Left lung (tissue), 10 donors: ENCODE measurements around the gene PCSK5. TPM values are rescaled to one million over a fixed set of nuclear protein-coding genes. Genes with fewer than 3 reads are reported as not detected.

Source experiments
- ATAC-seq: fragments of 200-7000 bp; cut with Tn5 transposase; one replicate; pipeline ENCODE4 v1.9.1; 2020; ENCODE audit warnings: moderate library complexity
- DNase-seq, 4 donors: peaks; one replicate each; pipeline ENCODE4 v3.0.0-alpha.2; 2013 to 2020
- H3K27ac ChIP-seq, 2 donors: fragments of 200-600 bp; sonication (generic) in 1 of 2; one replicate each; pipeline versions ENCODE4 v1.5.0 to v1.8.0; 2020 to 2021
- H3K27me3 ChIP-seq, 2 donors: fragments of 200-600 bp; sonication (generic) in 1 of 2; one replicate each; pipeline versions ENCODE4 v1.5.0 to v1.8.0; 2020 to 2021
- H3K36me3 ChIP-seq, 2 donors: fragments of 200-600 bp; sonication (generic) in 1 of 2; one replicate each; pipeline versions ENCODE4 v1.5.0 to v1.8.0; 2020 to 2021
- H3K4me1 ChIP-seq, 2 donors: fragments of 200-600 bp; one replicate each; pipeline ENCODE4 v1.8.0; 2021
- H3K4me3 ChIP-seq, 2 donors: fragments of 200-600 bp; sonication (generic) in 1 of 2; one replicate each; pipeline versions ENCODE4 v1.5.0 to v1.8.0; 2020 to 2021; ENCODE audit warnings: mild to moderate bottlenecking in 1 of 2
- H3K9me3 ChIP-seq, 2 donors: fragments of 200-600 bp; sonication (generic) in 1 of 2; one replicate each; pipeline versions ENCODE4 v1.5.0 to v1.8.0; 2020 to 2021
- intact Hi-C, 2 donors: fragments of 100-400 bp; cut with DNase I; formaldehyde crosslinking; loops; one replicate each; pipeline versions ENCODE4 v1.11.2 to v1.14.2; 2022
- polyA plus RNA-seq, 6 donors: library from polyadenylated mRNA; unstranded; fragments of 120-200 nt; gene quantifications; one replicate each; pipeline ENCODE4 v1.2.1, GENCODE V29; 2013; ENCODE audit not compliant: insufficient read length in 6 of 6
- total RNA-seq, 2 donors: library from RNA; stranded (reverse); fragmentation: NEBNext Ultra II Directional; extraction: Animal tissue kit (Norgen Biotek cat#: 25700); gene quantifications; one replicate each; pipeline ENCODE4 v1.2.1, GENCODE V29; 2021
- TF ChIP-seq, protein P1 (sequence below), 2 donors: fragments of 200-600 bp; sonication (generic) in 1 of 2; IDR thresholded peaks; one replicate each; pipeline versions ENCODE4 v1.5.0 to v1.8.0; 2021; ENCODE audit warnings: antibody characterized with exemption in 2 of 2
- donor health status: DM: no; HTN: yes; CAD: no.
- donor health status: DM: no; HTN: no; CAD: no.

The PCSK5 gene
- total and polyA plus RNA-seq, 8 donors = 6.8 to 20.3 (median 11.3) TPM

DNA sequence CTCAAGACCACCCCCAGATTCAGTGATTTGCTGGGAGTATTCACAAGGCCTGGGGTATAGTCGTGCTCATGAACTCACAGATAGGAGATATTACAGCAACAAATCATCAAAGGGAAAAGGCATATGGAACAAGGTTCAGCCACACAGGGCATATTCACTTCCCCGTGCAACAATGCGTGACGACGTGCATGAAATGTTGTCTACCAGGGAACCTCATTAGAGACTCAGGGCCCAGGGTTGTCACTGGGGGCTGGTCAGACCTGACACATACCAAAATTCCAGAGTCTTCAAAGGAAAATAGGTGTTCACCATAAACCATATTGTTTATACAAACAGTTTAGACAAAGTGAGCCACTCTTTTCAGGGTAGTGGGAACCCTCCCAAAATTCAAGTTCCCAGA lies 291.3 kb downstream of the PCSK5 start:
- DNase-seq (no peak), ATAC-seq (no peak)
- Histone ChIP-seq H3K4me1 (peaks cover 3 to 8% of the 10 kb centered on the region in 2 donors), H3K4me3 (no peak overlapping the region), H3K9me3 (no peaks in the 10 kb centered on the region), H3K36me3 (no peaks in the 10 kb centered on the region), H3K27ac (peak overlapping the region in 1 of 2 donors; percentile 62), H3K27me3 (no peaks in the 10 kb centered on the region)
- intact Hi-C loops = no loop called here
- TF ChIP-seq, protein P1, sequence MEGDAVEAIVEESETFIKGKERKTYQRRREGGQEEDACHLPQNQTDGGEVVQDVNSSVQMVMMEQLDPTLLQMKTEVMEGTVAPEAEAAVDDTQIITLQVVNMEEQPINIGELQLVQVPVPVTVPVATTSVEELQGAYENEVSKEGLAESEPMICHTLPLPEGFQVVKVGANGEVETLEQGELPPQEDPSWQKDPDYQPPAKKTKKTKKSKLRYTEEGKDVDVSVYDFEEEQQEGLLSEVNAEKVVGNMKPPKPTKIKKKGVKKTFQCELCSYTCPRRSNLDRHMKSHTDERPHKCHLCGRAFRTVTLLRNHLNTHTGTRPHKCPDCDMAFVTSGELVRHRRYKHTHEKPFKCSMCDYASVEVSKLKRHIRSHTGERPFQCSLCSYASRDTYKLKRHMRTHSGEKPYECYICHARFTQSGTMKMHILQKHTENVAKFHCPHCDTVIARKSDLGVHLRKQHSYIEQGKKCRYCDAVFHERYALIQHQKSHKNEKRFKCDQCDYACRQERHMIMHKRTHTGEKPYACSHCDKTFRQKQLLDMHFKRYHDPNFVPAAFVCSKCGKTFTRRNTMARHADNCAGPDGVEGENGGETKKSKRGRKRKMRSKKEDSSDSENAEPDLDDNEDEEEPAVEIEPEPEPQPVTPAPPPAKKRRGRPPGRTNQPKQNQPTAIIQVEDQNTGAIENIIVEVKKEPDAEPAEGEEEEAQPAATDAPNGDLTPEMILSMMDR (IDR thresholded peaks at IDR 0.05) = no peak

DNA sequence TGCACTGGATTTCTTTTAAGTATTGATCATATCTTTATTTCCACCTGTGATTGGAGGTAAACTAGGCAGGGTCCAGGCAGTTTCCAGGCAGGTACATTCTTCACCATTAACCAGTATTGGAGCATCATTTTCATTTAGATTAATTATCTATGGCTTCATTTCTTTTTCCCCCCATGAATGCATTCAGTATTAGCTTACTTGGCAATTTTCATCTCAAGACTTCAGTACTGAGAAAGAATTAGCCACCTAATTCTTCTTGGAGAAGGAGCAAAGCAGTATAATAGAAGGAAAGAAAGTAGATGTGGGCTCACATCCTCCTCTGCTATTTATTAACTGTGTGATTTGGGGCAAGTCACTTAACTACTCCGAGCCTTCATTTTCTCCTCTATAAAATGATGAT lies 295.0 kb downstream of the PCSK5 start:
- no peaks in the 10 kb centered on the region for H3K27me3 ChIP-seq
- no peaks in the 10 kb centered on the region for H3K9me3 ChIP-seq
- intact Hi-C loops = no loop called here
- TF ChIP-seq, protein P1 (IDR thresholded peaks at IDR 0.05) = no peak
- H3K27ac ChIP-seq = no peak overlapping the region
- DNase-seq (no peak), ATAC-seq (no peak)
- no peaks in the 10 kb centered on the region for H3K36me3 ChIP-seq
- H3K4me1 ChIP-seq = peaks cover 3 to 8% of the 10 kb centered on the region in 2 donors
- H3K4me3 ChIP-seq = no peak overlapping the region

DNA sequence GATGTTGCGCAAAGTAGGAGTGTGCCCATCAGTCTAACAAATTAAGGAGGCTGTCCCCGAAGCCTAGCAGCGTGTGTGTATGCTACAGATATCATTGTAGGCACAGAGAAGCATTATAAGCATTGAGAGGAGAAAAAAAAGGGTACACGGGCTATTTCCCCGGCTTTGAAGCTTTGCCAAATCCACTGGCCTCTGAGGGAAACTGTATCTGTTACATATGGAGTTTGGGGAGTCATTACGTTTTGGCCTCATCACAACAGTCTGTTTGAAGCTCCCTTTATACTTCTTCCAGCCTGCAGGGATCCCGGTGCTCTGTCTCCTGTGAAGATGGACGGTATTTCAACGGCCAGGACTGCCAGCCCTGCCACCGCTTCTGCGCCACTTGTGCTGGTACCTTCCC lies 297.8 kb downstream of the PCSK5 start:
- intact Hi-C loops = no loop called here
- peak in 1 of 4 donors; percentile 12 for DNase-seq
- no peak overlapping the region for H3K27ac ChIP-seq
- H3K36me3 ChIP-seq = peaks cover 0 to 9% of the 10 kb centered on the region in 2 donors
- TF ChIP-seq, protein P1 (IDR thresholded peaks at IDR 0.05) = no peak
- no peaks in the 10 kb centered on the region for H3K4me1 ChIP-seq
- no peak overlapping the region for H3K4me3 ChIP-seq
- H3K27me3 ChIP-seq = no peaks in the 10 kb centered on the region
- ATAC-seq = no peak
- H3K9me3 ChIP-seq = no peaks in the 10 kb centered on the region

DNA sequence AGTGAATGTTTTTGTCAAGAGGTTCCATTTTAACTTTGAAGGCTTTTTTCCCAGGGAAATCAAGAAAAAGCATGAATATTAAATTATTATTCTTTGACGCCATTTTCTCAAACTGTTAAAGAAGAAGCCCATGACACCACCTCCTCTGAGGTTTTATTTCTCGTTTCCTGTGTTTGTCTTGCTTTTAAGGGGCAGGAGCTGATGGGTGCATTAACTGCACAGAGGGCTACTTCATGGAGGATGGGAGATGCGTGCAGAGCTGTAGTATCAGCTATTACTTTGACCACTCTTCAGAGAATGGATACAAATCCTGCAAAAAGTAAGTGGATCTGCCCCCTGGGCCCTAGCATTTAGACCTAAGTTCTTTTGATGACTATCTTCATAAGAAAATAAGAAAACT lies 298.4 kb downstream of the PCSK5 start:
- Histone ChIP-seq H3K27ac (no peak overlapping the region), H3K36me3 (peaks cover 0 to 9% of the 10 kb centered on the region in 2 donors), H3K9me3 (no peaks in the 10 kb centered on the region), H3K27me3 (no peaks in the 10 kb centered on the region), H3K4me3 (no peak overlapping the region), H3K4me1 (no peaks in the 10 kb centered on the region)
- DNase-seq = no peak
- TF ChIP-seq, protein P1 (IDR thresholded peaks at IDR 0.05) = no peak
- ATAC-seq = no peak
- intact Hi-C loops = no loop called here

DNA sequence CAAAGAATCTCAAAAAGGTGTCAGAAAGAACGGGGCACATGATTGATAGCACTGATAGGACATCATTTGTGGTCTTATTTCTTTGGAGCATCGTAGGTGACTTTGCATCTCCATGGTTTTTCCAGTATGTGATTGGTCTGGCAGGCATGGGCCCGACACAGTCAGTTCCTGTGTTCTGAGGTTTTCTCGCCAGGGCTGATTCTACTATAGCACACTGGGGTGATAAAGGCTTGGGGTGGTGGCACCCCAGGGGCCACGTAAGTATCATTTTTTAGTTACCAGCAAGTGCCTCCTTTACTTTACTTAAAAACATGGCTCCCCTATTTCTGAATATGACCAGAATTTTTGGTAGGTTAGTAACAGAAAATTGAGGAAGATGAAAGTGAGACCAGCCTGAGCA lies 301.0 kb downstream of the PCSK5 start:
- TF ChIP-seq, protein P1 (IDR thresholded peaks at IDR 0.05) = no peak
- Histone ChIP-seq H3K4me1 (no peaks in the 10 kb centered on the region), H3K27ac (no peak overlapping the region), H3K9me3 (no peaks in the 10 kb centered on the region), H3K36me3 (peaks cover 0 to 9% of the 10 kb centered on the region in 2 donors), H3K4me3 (no peak overlapping the region), H3K27me3 (no peaks in the 10 kb centered on the region)
- intact Hi-C loops = no loop called here
- no peak for DNase-seq
- no peak for ATAC-seq
